AG09309 (cell line): Measurements from ENCODE around the gene ZSWIM6.

Source experiments
- DNase-seq: peaks from one replicate; pipeline ENCODE4 v3.0.0-alpha.2; 2010; ENCODE audit warnings: low read depth
- H3K4me3 ChIP-seq: 2 replicates; pipeline ENCODE4 v1.5.1; 2011; ENCODE audit warnings: mild to moderate bottlenecking, low read depth, low read length, moderate library complexity; ENCODE audit not compliant: control insufficient read depth
- TF ChIP-seq, protein P1 (sequence below): IDR thresholded peaks from 2 replicates; pipeline ENCODE4 v1.5.1; 2011; ENCODE audit warnings: mild to moderate bottlenecking, low read depth, low read length, inconsistent platforms; ENCODE audit not compliant: insufficient read depth, control insufficient read depth; ENCODE audit errors: missing control alignments

ZSWIM6 gene

DNA sequence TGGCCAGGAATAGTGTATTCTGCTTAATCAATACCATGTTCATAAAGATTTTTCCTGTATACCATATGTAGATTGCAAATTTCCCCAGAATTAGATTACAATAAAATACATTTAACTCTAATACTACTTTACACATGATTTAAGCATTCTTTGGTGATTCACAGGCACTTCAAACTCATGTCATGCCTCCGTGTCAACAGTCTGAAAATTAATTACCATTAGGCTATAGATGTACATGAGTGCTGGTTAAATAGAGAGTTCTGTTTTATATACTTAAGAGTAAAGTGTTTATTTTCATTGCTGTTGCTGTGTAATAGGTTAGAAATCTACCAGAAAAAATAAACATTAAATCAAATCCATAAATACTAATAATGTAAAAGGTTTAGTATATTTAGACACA, 159.8 kb downstream of the ZSWIM6 start:
- DNase-seq: no peak
- TF ChIP-seq, protein P1, sequence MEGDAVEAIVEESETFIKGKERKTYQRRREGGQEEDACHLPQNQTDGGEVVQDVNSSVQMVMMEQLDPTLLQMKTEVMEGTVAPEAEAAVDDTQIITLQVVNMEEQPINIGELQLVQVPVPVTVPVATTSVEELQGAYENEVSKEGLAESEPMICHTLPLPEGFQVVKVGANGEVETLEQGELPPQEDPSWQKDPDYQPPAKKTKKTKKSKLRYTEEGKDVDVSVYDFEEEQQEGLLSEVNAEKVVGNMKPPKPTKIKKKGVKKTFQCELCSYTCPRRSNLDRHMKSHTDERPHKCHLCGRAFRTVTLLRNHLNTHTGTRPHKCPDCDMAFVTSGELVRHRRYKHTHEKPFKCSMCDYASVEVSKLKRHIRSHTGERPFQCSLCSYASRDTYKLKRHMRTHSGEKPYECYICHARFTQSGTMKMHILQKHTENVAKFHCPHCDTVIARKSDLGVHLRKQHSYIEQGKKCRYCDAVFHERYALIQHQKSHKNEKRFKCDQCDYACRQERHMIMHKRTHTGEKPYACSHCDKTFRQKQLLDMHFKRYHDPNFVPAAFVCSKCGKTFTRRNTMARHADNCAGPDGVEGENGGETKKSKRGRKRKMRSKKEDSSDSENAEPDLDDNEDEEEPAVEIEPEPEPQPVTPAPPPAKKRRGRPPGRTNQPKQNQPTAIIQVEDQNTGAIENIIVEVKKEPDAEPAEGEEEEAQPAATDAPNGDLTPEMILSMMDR: no peak
- no peak overlapping the region for H3K4me3 ChIP-seq

GRCh38 chr5:61493973-61494372, 161.9 kb downstream of the ZSWIM6 start:
- TF ChIP-seq, protein P1: no peak
- DNase-seq: no peak
- no peak overlapping the region for H3K4me3 ChIP-seq

GRCh38 chr5:61496446-61496845, 164.4 kb downstream of the ZSWIM6 start:
- no peak for DNase-seq
- H3K4me3 ChIP-seq: no peak overlapping the region
- TF ChIP-seq, protein P1: no peak

GRCh38 chr5:61496860-61497259, 164.8 kb downstream of the ZSWIM6 start:
- TF ChIP-seq, protein P1: no peak
- DNase-seq: no peak
- no peak overlapping the region for H3K4me3 ChIP-seq

GRCh38 chr5:61498121-61498520, 166.1 kb downstream of the ZSWIM6 start:
- TF ChIP-seq, protein P1: no peak
- no peak overlapping the region for H3K4me3 ChIP-seq
- no peak for DNase-seq

GRCh38 chr5:61501971-61502370, 169.9 kb downstream of the ZSWIM6 start:
- H3K4me3 ChIP-seq: no peak overlapping the region
- no peak for DNase-seq
- TF ChIP-seq, protein P1: no peak
